Caki2 (cell line): ENCODE data around the gene UNC13A. TPM values are rescaled to one million over a fixed set of nuclear protein-coding genes. Genes with fewer than 3 reads are reported as not detected.
A peak's percentile ranks its signal among the peaks of the same experiment; 100 is the strongest.

ENCODE experiments used
- DNase-seq: peaks from one replicate; pipeline ENCODE4 v3.0.0-alpha.2; 2015; ENCODE audit warnings: low read depth
- in situ Hi-C: cut with HindIII; loops from 2 replicates; pipeline ENCODE4 v1.10.0; 2016; ENCODE audit warnings: low sequenced_read_pairs, low pct_unique_long_range_greater_than_20kb, mixed read lengths
- total RNA-seq: library from RNA; depleted of rRNA; stranded (reverse); fragments of >200 nt; shearing (Covaris generic); gene quantifications from 2 replicates; pipeline ENCODE4 v1.2.3, GENCODE V29; 2014; ENCODE audit warnings: low replicate concordance; rRNA removed

UNC13A gene
- 0.06 TPM in 1 of 2 replicates, not detected in the other for total RNA-seq

DNA sequence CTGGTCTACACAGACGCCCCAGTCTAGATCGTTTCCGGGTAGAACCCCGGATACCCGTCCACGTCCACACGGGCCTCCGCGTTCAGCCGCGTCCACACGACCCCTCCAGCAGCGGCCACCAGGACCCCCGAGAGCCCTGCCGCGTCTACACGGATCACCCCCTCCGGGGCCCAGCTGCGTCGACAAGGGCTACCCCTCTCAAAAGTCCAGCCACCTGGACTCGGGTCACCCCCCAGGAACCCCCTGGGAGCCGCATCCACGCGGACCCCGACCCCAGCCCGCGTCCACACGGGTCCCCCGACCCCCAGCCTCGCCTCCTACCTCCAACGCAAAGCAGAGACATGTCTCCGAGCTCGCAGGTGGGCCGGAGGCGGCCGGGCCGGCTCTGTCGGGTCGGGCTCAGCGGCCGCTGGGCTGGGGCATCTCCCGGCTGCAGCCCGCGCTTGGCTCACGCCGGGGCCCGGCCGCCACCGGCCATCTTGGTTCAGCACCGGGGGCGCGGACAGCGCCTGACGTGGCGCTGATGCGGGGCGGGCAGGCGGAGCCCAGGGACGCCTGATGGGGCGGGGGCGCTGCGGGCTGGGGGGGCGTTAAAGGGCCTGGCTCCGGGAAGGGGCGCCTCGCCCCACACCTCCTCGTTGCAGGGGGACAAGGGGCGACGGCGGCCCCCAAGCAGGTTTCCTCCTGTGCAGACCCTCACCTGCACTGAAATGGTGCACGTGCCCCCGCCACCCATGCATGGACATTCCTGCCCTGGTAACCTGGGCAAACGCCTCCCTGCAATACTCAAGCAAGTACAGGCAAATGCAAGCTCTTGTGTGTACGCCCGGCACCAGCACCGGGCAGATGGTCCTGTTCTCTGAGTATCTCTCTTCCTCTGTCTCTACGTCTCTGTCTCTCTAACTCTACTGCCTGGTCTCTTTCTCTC is at the start of gene UNC13A:
UNC13A (minus strand) TSS at position 498 of the 928 bp plus-strand sequence; CDS start at position 343, 155 bp downstream.
- DNase-seq, result peak; percentile 59
- in situ Hi-C loops, result no loop called here

GRCh38 chr19:17737690-17738153 is 49.6 kb upstream of the UNC13A start:
- DNase-seq, result peak; percentile 60
- in situ Hi-C loops, result no loop called here

- DNase-seq, result no peak
- in situ Hi-C loops, result no loop called here
Observed at GRCh38 chr19:17735410-17735809, 47.3 kb upstream of the UNC13A start.

GRCh38 chr19:17734146-17734545 is 46.0 kb upstream of the UNC13A start:
- in situ Hi-C loops, result no loop called here
- no peak for DNase-seq

DNA sequence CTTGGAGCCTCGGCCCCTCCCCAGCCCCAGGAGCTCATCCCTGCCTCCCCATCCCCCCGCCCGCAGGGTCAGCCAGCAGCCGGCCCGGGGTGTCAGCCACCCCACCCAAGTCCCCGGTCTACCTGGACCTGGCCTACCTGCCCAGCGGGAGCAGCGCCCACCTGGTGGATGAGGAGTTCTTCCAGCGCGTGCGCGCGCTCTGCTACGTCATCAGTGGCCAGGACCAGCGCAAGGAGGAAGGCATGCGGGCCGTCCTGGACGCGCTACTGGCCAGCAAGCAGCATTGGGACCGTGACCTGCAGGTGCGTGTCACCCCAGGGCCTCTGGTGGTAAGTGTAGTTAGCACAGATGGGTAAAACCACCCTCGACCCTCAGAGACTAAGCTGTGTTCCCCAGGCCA is 45.0 kb upstream of the UNC13A start:
- no peak for DNase-seq
- in situ Hi-C loops, result no loop called here

DNA sequence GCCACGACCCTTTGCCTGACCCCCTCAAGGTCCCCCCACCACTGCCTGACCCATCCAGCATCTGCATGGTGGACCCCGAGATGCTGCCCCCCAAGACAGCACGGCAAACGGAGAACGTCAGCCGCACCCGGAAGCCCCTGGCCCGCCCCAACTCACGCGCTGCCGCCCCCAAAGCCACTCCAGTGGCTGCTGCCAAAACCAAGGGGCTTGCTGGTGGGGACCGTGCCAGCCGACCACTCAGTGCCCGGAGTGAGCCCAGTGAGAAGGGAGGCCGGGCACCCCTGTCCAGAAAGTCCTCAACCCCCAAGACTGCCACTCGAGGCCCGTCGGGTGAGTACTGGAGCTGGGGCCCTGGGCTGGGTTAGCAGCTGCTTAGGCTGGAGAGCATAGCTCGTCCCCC is 39.7 kb upstream of the UNC13A start:
- no peak for DNase-seq
- in situ Hi-C loops, result no loop called here

- no peak for DNase-seq
- in situ Hi-C loops, result no loop called here
Observed at GRCh38 chr19:17726964-17727773, 39.0 kb upstream of the UNC13A start.

DNA sequence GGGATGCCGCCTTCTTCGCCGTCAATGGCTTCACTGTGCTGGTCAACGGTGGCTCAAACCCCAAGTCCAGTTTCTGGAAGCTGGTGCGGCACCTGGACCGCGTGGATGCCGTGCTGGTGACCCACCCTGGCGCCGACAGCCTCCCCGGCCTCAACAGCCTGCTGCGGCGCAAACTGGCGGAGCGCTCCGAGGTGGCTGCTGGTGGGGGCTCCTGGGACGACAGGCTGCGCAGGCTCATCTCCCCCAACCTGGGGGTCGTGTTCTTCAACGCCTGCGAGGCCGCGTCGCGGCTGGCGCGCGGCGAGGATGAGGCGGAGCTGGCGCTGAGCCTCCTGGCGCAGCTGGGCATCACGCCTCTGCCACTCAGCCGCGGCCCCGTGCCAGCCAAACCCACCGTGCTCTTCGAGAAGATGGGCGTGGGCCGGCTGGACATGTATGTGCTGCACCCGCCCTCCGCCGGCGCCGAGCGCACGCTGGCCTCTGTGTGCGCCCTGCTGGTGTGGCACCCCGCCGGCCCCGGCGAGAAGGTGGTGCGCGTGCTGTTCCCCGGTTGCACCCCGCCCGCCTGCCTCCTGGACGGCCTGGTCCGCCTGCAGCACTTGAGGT is 38.1 kb upstream of the UNC13A start:
- in situ Hi-C loops, result no loop called here
- DNase-seq, result no peak

GRCh38 chr19:17725422-17726078 is 37.4 kb upstream of the UNC13A start:
- no peak for DNase-seq
- in situ Hi-C loops, result no loop called here

- in situ Hi-C loops, result no loop called here
- no peak for DNase-seq
Observed at GRCh38 chr19:17724655-17725054, 36.5 kb upstream of the UNC13A start.

GRCh38 chr19:17722655-17723240 is 34.6 kb upstream of the UNC13A start:
- no peak for DNase-seq
- in situ Hi-C loops, result no loop called here

DNA sequence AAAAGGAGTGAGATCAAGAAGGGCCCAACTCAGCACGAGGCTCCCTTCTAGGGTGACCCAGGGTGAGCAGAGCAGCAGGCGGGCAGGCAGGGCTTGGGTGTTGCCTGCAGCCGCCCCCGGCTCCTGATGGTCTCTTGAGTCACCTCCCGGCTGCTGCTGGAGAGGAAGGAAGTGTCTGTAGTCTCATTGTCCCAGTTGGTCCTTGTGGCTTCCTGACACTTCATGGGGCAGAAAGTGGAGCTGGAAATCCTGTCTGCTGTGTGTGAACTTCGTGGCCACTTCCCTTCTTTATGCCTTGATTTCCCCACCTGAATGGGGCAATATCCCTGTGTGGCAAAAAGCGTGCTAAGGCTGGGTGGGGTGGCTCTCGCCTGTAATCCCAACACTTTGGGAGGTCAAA is 33.7 kb upstream of the UNC13A start:
- no peak for DNase-seq
- in situ Hi-C loops, result no loop called here

GRCh38 chr19:17721111-17721628 is 33.0 kb upstream of the UNC13A start:
- in situ Hi-C loops, result no loop called here
- DNase-seq, result no peak

DNA sequence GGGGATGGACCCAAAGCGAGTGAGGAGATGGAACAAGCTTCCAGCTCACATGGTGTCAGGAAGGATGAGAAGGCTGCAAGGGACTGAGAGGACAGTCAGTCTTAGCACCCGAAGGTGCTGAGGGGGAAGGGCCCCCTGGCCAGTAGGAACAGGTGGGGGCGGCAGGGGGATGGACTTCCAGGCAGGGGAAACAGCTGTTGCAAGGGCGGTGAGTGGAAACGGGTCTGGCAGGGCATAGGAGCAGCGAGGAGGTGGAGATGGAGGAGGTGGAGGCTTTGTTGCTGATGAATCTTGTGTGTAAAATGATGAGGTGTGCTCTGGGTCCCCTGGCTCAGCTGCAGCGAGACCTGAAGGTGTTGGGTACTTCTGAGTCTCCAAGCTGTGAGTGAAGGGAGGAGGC is 32.3 kb upstream of the UNC13A start:
- in situ Hi-C loops, result no loop called here
- DNase-seq, result no peak

DNA sequence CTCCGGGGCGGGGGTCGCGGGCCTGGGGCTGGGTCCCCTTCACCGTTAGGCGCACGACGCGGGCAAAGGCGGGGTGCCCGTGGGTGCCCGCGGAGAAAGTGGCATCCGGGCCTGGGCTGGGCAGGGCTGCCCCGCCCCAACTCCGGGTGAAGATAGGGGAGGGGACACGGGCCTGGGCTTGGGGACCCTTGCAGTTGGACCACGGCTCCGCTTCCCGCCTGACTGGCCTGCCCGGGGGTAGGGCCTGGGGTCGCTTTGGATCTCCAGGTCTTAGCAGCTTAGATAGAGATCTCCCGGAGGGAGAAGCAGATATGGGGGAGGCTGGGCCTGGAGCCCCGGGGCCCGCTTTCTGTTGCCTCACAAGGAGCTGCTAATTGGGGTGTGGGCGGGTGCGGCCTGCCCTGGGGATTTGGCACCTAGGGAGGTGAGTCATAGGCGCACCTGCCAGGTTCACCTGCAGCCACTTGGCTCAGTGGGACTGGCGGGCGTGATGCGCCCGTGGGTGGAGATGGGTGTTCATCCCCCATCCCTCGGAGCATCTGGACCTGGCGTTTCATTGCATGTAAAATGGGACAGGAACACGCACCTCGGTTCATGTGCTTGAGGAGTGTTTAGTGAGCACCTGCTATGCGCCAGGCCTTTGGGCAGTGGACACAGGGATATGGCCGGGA is 31.7 kb upstream of the UNC13A start:
- in situ Hi-C loops, result no loop called here
- DNase-seq, result no peak

DNA sequence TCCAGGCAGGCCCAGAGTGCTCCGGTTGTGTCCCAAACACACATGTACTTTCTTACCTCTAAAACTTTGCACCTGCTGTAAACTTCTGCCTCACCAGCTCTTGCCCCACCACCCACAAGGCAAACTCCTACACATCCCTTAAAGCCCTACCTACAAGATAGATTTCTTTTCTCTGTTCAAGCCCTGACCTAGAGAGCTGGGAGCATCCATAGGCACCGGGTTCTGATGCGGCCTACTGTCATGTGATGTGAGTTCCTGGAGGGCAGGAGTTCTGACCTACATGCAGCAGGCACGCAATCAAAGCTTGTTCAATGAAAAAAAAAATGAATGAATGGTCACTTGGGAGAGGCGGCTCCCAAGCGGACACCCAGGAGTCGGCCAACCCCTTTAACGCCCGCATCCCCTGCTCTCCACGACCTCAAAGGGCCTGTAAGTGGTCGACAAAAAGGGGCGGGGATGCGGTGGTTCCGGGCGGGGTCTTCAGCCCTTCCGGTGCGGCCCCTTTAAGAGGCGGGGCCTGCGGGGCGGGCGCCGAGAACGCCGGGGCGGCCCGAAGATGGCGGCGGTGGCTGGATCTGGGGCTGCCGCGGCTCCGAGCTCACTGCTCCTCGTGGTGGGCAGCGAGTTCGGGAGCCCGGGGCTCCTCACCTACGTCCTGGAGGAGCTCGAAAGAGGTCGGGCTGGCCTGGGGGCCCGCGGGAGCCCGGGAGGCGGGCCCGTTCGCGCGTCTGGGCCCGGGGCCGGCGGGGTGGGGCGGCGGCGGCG is 31.0 kb upstream of the UNC13A start, which contains the start of gene MAP1S:
MAP1S (plus strand) TSS at position 534 of the 765 bp plus-strand sequence; CDS start at position 557, 23 bp downstream.
- in situ Hi-C loops, result no loop called here
- peak; percentile 73 for DNase-seq
